ENCODE data around the gene TIAM2. TPM values are rescaled to one million over a fixed set of nuclear protein-coding genes. Genes with fewer than 3 reads are reported as not detected.

The TIAM2 gene
- total RNA-seq, 1 donor from 2014 or later, result 6.2 TPM

GRCh38 chr6:155030148-155030720 lies 35.1 kb downstream of the TIAM2 start:
- no peak overlapping the region for H3K27ac ChIP-seq
- no peak overlapping the region for H3K4me3 ChIP-seq
- no peak for TF ChIP-seq CTCF (IDR thresholded peaks at IDR 0.05)
- H3K36me3 ChIP-seq, result no peaks in the 10 kb centered on the region
- ATAC-seq (no peak), DNase-seq (no peak)
- no peaks in the 10 kb centered on the region for H3K9me3 ChIP-seq
- H3K4me1 ChIP-seq, result no peaks in the 10 kb centered on the region
- intact Hi-C loops (cut with DNase I), result no loop called here
- no peaks in the 10 kb centered on the region for H3K27me3 ChIP-seq

GRCh38 chr6:155031091-155031490 lies 36.0 kb downstream of the TIAM2 start:
- TF ChIP-seq CTCF (IDR thresholded peaks at IDR 0.05), result no peak
- no peak for ATAC-seq
- intact Hi-C loops (cut with DNase I), result no loop called here

GRCh38 chr6:155033021-155033791 lies 38.1 kb downstream of the TIAM2 start:
- no peaks in the 10 kb centered on the region for H3K4me1 ChIP-seq
- no peaks in the 10 kb centered on the region for H3K36me3 ChIP-seq
- H3K27ac ChIP-seq, result no peak overlapping the region
- no peaks in the 10 kb centered on the region for H3K27me3 ChIP-seq
- intact Hi-C loops (cut with DNase I), result no loop called here
- no peak overlapping the region for H3K4me3 ChIP-seq
- ATAC-seq, result no peak
- TF ChIP-seq CTCF (IDR thresholded peaks at IDR 0.05), result no peak
- DNase-seq, result no peak
- no peaks in the 10 kb centered on the region for H3K9me3 ChIP-seq

More at GRCh38 chr6:155031091-155031490, 36.0 kb downstream of the TIAM2 start:
- no peaks in the 10 kb centered on the region for H3K4me1 ChIP-seq
- DNase-seq, result no peak
- no peaks in the 10 kb centered on the region for H3K27me3 ChIP-seq
- no peaks in the 10 kb centered on the region for H3K9me3 ChIP-seq
- H3K36me3 ChIP-seq, result no peaks in the 10 kb centered on the region
- no peak overlapping the region for H3K27ac ChIP-seq
- H3K4me3 ChIP-seq, result no peak overlapping the region

- DNase-seq, result no peak
- Histone ChIP-seq H3K4me1 (peaks cover 5% of the 10 kb centered on the region), H3K27me3 (no peaks in the 10 kb centered on the region), H3K36me3 (no peaks in the 10 kb centered on the region), H3K27ac (no peak overlapping the region), H3K9me3 (no peaks in the 10 kb centered on the region), H3K4me3 (no peak overlapping the region)
- ATAC-seq, result no peak
- no peak for TF ChIP-seq CTCF (IDR thresholded peaks at IDR 0.05)
- intact Hi-C loops (cut with DNase I), result no loop called here
Measured at GRCh38 chr6:155036907-155037306, 41.8 kb downstream of the TIAM2 start.

- no peak for ATAC-seq
Measured at GRCh38 chr6:155038104-155038503, 43.0 kb downstream of the TIAM2 start.

More at GRCh38 chr6:155038104-155038503, 43.0 kb downstream of the TIAM2 start:
- Histone ChIP-seq H3K36me3 (no peaks in the 10 kb centered on the region), H3K9me3 (no peaks in the 10 kb centered on the region), H3K27ac (no peak overlapping the region), H3K4me1 (peaks cover 6% of the 10 kb centered on the region), H3K4me3 (no peak overlapping the region), H3K27me3 (no peaks in the 10 kb centered on the region)
- intact Hi-C loops (cut with DNase I), result no loop called here
- no peak for DNase-seq
- no peak for TF ChIP-seq CTCF (IDR thresholded peaks at IDR 0.05)
